Thoracic aorta (tissue), 2 donors: ENCODE measurements around the gene RAB40B. TPM values are rescaled to one million over a fixed set of nuclear protein-coding genes. Genes with fewer than 3 reads are reported as not detected.

Experiments
- ATAC-seq: fragments of 150-250 bp; one replicate; pipeline ENCODE4 v1.8.0; 2017; ENCODE audit warnings: low read depth; ENCODE audit not compliant: insufficient number of reproducible peaks, low FRiP score
- DNase-seq: peaks from one replicate; pipeline ENCODE4 v3.0.0-alpha.2; 2020; ENCODE audit warnings: low spot score
- H3K27ac ChIP-seq, 2 donors: fragments of 200-600 bp; sonication (generic); 1 replicate in 1 of 2; 2 replicates in 1 of 2; pipeline ENCODE4 v1.5.1; 2016; ENCODE audit warnings: mild to moderate bottlenecking in 2 of 2, moderate library complexity in 2 of 2
- H3K27me3 ChIP-seq: fragments of 200-600 bp; sonication (generic); replicated peaks from 2 replicates; pipeline ENCODE4 v1.6.0; 2016; ENCODE audit warnings: mild to moderate bottlenecking; ENCODE audit not compliant: insufficient read depth
- H3K36me3 ChIP-seq: fragments of 200-600 bp; sonication (generic); one replicate; pipeline ENCODE4 v1.5.1; 2016
- H3K4me1 ChIP-seq, 2 donors: fragments of 200-600 bp; sonication (generic); 1 replicate in 1 of 2; 2 replicates in 1 of 2; pipeline versions ENCODE4 v1.5.1 to v1.6.0; 2016; ENCODE audit warnings: low read depth in 2 of 2, mild to moderate bottlenecking in 1 of 2; ENCODE audit not compliant: control insufficient read depth in 1 of 2
- H3K4me3 ChIP-seq: fragments of 200-600 bp; sonication (generic); 2 replicates; pipeline ENCODE4 v1.5.1; 2016; ENCODE audit warnings: mild to moderate bottlenecking
- H3K9me3 ChIP-seq: fragments of 200-600 bp; sonication (generic); 2 replicates; pipeline ENCODE4 v1.5.1; 2016
- CTCF ChIP-seq: fragments of 200-600 bp; sonication (generic); IDR thresholded peaks from one replicate; pipeline ENCODE4 v1.5.1; 2019; ENCODE audit warnings: antibody characterized with exemption
- total RNA-seq, 2 donors: library from RNA; depleted of rRNA; stranded (reverse); fragments of >200 nt; gene quantifications; one replicate each; pipeline versions ENCODE4 v1.1.0 to v1.2.3, GENCODE V29; 2016

Gene RAB40B
- total RNA-seq, 2 donors from 2014 or later, result 17.3 to 21.1 TPM

GRCh38 chr17:82609655-82610054, 88.8 kb downstream of the RAB40B start:
- ATAC-seq, result no peak
- no peak for TF ChIP-seq CTCF
- no peaks in the 10 kb centered on the region for H3K9me3 ChIP-seq
- H3K36me3 ChIP-seq, result peaks cover 17% of the 10 kb centered on the region
- H3K4me3 ChIP-seq, result no peak overlapping the region
- H3K27ac ChIP-seq, result no peak overlapping the region
- no peak for DNase-seq
- no peaks in the 10 kb centered on the region for H3K4me1 ChIP-seq
- no peaks in the 10 kb centered on the region for H3K27me3 ChIP-seq

GRCh38 chr17:82608816-82609215, 89.7 kb downstream of the RAB40B start:
- TF ChIP-seq CTCF, result no peak
- ATAC-seq (no peak), DNase-seq (no peak)

GRCh38 chr17:82605939-82606600, 92.4 kb downstream of the RAB40B start:
- DNase-seq (no peak), ATAC-seq (no peak)
- Histone ChIP-seq H3K9me3 (no peaks in the 10 kb centered on the region), H3K27me3 (no peaks in the 10 kb centered on the region), H3K4me1 (no peaks in the 10 kb centered on the region), H3K36me3 (peaks cover 33% of the 10 kb centered on the region), H3K4me3 (no peak overlapping the region), H3K27ac (no peak overlapping the region)
- no peak for TF ChIP-seq CTCF

More at GRCh38 chr17:82608816-82609215, 89.7 kb downstream of the RAB40B start:
- H3K9me3 ChIP-seq, result no peaks in the 10 kb centered on the region
- H3K36me3 ChIP-seq, result peaks cover 19% of the 10 kb centered on the region
- no peak overlapping the region for H3K4me3 ChIP-seq
- H3K27me3 ChIP-seq, result no peaks in the 10 kb centered on the region
- H3K4me1 ChIP-seq, result no peaks in the 10 kb centered on the region
- H3K27ac ChIP-seq, result no peak overlapping the region

Other genes with a start within 250 kb of the RAB40B start
- 100 to 1,000 TPM in 1 of 2 donors, 10 to 100 TPM in 1; 84.6 to 178 TPM for gene CYBC1, start 247.9 kb downstream of the RAB40B start, total RNA-seq
- gene NARF, start 240.0 kb downstream of the RAB40B start, total RNA-seq, result 10 to 100 TPM; 77.0 to 86.8 TPM
- 10 to 100 TPM; 34.8 to 85.1 TPM for gene FOXK2, start 179.0 kb downstream of the RAB40B start, total RNA-seq
- 10 to 100 TPM; 50.0 to 55.7 TPM for gene WDR45B, start 50.3 kb downstream of the RAB40B start, total RNA-seq
- 10 to 100 TPM in 1 of 2 donors, 1 to 10 TPM in 1; 9.8 to 15.6 TPM for gene FN3KRP, start 18.0 kb upstream of the RAB40B start, total RNA-seq
- gene FN3K, start 36.9 kb upstream of the RAB40B start, total RNA-seq, result 10 to 100 TPM in 1 of 2 donors, 1 to 10 TPM in 1; 8.3 to 10.4 TPM
- gene TBCD, start 53.4 kb upstream of the RAB40B start, total RNA-seq, result 10 to 100 TPM; 55.0 to 55.5 TPM
- not detected for gene ZNF750, start 141.3 kb upstream of the RAB40B start, total RNA-seq